NCI-H2227 treated with DMSO at 0.1 percent for 48 hours (cell line): ENCODE measurements around the gene PDLIM4.

Experiments
- DNase-seq: peaks from one replicate; lab custom pipeline; 2025; lab: John Stamatoyannopoulos, UW

Gene PDLIM4

GRCh38 chr5:132267166-132267739 lies 9.8 kb downstream of the PDLIM4 start:
- no peak for DNase-seq

DNA sequence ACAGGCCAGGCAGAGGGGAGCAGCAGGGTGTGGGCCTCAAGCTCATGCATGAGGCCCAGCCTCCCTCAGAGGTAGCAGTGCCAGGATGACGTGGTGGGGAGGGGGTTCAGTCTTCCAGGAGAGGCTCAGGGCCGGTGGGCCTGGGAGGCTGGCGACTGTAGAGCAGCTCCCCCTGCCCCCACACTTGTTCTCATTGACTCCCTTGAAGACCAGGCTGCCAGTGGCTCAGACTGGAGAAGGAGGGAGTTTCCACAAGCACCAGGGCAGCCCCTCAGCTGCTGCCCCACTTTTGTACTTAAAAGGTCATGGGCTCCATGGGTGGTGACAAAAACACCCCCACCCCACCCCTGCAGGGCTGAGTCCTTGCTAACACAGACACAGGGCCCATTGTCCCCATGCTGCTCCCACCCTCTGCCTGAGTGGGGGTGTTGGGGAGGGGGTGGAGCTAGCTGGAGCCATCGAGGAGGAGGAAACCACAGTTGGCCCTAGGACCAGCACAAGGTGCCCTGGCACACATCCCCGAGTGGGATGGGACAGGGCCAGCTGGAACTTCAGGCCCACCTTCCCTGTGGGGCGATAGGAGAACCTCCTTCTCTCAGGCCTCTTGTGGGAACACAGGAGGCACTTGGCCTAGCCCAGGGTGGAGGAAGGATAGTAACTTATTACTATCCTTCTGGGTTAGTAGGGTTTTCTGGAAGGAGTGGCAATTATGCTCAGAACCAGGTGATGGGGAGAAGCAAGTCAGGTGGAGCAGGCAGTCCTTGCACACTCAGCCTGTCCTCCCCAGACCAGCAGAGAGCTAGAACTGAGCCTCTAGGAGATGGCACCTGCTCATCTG lies 10.7 kb downstream of the PDLIM4 start:
- no peak for DNase-seq

DNA sequence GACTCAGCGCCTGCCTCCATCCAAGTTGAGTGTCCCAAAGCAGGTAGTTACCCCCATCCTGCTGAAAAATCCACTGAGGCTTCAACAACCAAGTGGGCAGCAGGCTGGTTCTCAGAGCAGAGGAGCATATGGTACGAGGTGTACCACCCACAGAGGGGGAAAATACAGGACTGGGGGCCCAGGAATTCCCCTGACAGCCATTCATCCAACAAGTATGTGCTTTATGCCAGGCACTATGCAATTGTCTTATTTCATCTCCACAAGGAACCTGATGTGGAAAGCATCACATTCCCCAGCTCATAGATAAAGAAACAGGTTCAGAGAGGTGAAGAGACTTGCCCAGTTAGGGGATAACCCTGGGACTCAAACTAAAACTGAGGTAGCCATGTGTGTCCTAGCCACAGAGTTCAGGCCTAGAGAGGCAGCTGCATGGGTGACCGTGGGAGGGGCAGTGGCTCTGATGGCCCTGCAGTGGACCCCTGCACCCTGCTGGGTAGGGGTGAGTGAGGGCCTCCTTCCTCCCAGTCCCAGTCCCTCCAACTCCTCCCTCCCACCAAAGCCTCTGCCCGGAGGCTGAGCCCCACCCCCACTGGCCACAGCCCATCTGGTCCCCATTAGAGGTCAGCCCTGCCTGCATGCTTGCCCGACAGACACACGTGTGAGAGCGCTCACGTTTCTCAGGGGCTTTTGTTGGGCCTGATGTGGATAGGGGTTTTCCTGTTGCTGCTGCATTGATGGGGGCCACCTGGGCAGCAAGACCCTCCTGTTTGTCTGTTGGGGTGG lies 11.5 kb downstream of the PDLIM4 start:
- DNase-seq: no peak

DNA sequence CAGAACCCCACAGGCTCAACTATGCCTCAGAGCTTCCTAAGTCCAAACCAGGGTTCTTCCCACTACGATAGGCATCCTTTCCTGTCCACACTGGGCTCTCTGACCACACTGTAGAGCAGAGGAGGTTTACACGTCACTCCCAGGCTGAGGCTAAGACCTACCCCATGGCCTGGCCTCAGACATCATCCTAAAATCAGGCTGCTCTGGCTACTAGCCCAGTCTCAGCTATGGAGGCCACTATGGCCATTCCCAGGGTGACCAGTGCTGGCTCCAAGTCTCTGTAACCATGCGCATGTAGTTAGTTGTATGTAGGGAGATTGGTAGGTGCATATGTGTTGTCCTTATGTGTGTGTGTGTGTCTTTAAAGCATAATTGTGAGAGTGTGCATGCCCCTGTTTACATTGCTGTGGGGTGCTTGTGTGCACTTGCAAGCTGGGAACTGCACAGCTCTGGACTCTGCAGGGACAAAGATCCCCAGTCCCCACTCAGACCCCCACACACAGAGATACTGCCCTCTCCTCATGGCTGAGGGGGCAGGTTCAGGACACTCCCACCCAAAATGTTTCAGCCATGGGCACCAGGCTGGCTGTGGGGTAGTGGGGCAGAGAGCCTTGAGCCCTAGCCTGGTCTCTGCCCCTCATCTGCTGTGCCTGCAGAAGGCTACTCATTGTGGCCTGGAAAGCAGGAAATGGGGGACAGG lies 12.3 kb downstream of the PDLIM4 start:
- no peak for DNase-seq

DNA sequence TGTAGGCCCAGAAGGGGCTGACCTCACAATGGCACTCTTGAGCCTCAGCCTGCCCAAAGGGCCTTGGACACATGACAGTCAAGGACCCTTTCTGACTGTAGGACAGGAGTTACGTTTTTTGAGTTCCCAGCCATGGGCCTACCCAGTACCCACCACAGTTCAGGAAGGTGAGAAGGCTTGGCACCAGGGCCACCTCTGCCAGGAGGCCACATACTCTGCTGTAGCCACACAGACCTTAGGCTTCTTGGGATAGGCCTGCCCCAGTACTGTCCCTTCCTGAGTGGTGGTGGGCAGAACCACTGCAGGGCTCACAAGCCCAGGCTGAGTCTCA lies 12.8 kb downstream of the PDLIM4 start:
- no peak for DNase-seq

DNA sequence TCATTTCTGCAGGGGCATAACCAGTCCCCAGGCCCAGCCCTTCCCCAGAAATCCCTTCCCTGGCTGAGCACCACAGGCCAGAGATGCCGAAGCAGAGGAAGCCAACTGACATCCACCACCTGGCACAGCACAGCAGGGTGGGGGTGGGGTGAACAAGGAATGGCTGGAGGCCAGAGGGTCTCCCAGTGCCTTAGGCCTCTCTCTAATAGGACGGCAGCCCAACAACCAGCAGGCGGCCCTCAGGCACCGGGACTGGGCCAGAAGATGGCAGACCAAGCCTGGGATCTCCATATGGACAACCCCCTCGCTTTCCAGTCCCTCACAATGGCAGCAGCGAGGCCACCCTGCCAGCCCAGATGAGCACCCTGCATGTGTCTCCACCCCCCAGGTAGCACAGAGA lies 13.2 kb downstream of the PDLIM4 start:
- no peak for DNase-seq

DNA sequence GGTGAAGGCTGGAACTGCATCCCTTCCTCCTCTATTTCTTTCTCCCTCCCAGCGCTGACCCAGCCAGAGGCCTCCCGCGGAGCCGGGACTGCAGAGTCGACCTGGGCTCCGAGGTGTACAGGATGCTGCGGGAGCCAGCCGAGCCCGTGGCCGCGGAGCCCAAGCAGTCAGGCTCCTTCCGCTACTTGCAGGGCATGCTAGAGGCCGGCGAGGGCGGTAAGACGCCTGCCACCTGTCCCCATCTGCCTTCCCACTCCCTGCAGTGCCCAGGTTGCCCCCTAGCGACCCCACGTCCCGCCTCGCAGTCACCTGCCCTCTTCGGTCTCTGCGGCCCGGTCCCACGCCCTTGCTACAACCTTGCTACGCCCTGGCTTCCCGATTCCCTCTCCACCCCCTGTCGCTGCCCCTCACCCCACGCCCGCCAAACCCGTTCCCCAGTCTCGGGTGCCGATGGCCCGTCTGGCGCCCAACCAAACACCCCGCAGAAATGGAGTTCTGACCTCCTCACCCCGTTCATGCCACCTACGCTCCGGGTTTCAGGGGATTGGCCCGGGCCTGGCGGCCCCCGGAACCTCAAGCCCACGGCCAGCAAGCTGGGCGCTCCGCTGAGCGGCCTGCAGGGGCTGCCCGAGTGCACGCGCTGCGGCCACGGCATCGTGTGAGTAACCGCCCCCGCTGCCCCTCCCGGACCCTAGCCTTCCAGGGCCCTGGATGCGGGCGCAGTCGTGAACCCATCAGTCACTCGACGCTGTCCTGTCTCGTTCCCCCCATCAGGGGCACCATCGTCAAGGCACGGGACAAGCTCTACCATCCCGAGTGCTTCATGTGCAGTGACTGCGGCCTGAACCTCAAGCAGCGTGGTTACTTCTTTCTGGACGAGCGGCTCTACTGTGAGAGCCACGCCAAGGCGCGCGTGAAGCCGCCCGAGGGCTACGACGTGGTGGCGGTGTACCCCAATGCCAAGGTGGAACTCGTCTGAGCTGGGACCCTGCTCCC lies 14.1 kb downstream of the PDLIM4 start:
- no peak for DNase-seq

DNA sequence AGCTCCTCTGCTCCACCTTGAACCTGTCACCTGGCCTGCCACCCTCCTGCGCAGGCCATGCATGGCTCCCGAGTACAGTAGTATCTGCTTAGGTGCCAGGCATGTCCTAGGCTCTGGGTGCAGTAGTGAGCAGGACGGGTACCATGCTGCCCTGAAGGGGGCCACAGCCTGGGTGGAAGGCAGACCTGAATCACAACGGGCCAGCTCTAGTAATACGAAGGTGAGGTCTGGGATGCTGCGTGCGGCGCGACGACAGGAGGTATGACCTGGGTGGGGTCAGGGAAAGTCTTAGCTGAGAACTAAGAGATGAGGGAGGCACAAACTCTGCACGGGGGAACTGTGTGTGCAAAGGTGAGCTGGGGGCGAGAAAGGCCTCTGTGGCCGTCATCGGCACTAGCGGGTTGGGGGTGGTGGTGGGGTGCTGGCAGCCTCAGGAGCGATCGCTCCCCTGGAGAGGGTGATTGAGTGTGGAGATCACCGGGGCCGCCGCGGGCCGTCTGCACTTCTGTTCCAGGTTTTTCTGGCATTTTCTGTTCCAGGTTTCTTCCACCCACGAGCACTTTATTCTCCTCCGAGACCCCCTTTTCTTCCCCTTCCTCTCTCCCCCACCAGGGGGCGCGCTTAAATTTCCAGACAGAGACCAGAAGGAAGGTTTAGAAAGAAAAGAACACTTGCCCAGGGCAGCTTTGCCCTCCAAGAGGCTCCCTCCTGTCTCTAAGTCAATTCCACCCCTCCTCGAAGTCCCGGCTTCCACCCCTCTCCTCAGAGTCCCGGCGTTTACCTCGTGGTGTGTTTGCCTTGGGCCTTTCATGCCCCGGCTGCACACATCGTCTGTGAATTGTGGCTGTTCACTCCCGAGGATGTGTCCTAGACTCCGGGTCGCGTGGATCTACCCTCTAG lies 15.1 kb downstream of the PDLIM4 start:
- no peak for DNase-seq

DNA sequence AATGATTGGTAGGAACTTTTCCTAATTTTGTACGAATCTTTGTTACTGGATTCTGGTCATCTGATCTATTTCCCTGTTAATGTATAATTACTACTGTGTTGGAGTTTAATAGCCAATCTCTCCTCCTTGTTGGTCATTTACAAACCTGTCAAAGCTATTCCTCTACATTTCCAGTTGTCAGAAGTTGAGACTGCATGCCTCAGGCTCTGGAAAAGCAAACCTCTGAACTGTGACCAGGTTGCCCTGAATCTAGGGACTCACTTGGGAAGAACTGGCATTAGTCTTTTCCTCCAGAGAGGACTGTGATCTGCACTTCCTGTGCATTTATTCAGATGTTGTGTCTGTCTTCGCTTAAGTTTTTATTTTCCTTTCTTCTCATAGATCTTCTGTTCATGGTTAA lies 16.1 kb downstream of the PDLIM4 start:
- no peak for DNase-seq

GRCh38 chr5:132274050-132274792 lies 16.7 kb downstream of the PDLIM4 start:
- no peak for DNase-seq

DNA sequence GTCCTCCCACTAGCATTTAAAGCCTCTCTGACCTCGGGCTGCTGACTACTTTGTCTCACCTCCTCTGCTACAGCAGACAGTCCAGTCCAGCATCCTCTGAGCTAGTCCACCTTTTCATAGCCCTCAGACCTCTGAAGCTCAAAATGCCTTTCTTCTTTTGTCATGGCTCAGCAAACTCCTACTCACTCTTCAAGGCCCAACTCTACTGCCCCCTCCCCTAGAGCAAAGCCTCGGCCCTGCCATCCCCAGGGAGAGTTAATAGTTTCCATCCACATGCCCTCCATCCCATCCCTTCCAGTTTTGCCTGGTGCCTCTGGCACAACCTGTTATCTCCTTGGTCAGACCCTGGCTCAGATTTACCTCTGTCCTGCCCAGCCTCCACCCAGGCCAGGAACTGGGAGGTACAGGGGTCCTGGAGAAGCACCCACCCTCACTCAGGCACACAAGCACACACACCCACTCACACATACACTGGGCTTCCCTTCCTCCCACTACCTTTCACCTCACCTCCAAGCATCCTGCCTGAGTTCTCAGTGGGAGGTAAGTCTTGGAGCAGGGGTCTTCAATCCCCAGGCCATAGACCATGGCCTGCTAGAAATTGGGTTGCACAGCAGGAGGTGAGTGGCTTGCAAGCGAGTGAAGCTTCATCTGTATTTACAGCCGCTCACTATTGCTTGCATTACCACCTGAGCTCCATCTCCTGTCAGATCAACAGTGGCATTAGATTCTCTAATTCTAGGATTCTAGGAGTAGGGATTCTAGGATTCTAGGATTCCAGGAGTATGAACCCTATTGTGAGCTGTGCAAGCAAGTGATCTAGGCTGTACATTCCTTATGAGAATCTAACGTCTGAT lies 18.1 kb downstream of the PDLIM4 start:
- DNase-seq: no peak

DNA sequence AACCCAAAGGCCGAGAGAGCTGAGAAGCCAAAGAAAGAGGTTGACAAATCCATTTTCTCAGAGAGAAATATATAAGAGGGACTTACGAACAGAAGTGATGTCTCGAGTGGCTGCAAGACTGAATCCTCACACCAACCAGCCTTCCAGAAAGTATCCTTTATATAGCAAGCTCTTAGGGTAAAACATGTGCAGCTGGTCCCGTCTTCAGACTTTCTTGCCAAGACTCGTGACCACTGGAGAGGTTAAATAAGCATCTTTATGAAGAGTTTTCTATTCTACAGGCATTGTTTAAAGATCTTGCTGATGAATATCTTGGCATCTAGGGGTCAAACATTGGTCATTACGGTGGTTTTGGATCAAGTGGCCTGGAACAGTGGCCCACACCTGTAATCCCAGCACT lies 19.8 kb downstream of the PDLIM4 start:
- no peak for DNase-seq

- DNase-seq: no peak
Observed at GRCh38 chr5:132277971-132278853, 20.7 kb downstream of the PDLIM4 start.

GRCh38 chr5:132279801-132280200 lies 22.3 kb downstream of the PDLIM4 start:
- no peak for DNase-seq

DNA sequence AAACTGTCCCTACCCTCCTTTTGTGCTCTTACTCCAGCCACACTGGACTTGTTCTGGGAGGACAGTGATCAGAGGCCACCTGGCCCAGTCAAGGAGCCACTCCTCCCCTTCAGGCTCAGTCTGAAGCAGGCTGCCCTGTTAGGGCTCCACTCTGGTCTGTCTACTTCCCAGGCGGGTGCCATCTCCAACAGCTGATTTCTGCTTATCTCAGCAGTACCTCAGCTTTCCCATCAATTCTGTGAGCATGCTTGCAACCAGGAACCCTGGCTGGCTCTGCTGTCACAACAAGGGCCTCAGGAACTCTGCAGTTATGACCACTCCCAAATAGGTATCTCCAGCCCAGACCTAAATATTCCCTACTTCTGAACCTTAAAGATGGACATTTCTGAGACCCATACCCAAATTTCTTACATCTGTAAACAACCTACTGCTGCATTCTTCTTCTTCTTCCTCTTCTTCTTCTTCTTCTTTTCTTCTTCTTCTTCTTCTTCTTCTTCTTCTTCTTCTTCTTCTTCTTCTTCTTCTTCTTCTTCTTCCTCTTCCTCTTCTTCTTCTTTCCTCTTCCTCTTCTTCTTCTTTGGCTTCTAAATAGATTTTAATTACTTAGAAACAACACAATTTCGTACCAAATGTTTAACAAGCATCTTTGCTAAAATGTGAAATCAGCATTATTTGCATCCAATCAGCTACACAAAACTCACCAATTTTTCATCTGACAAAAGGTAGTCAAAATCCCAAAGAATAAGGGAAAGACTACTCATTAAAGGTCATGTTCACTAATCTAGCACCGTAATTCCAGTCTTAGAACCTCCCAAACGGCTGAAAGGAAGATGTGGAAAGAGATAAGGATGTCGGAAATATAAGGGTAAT lies 23.1 kb downstream of the PDLIM4 start:
- DNase-seq: no peak

DNA sequence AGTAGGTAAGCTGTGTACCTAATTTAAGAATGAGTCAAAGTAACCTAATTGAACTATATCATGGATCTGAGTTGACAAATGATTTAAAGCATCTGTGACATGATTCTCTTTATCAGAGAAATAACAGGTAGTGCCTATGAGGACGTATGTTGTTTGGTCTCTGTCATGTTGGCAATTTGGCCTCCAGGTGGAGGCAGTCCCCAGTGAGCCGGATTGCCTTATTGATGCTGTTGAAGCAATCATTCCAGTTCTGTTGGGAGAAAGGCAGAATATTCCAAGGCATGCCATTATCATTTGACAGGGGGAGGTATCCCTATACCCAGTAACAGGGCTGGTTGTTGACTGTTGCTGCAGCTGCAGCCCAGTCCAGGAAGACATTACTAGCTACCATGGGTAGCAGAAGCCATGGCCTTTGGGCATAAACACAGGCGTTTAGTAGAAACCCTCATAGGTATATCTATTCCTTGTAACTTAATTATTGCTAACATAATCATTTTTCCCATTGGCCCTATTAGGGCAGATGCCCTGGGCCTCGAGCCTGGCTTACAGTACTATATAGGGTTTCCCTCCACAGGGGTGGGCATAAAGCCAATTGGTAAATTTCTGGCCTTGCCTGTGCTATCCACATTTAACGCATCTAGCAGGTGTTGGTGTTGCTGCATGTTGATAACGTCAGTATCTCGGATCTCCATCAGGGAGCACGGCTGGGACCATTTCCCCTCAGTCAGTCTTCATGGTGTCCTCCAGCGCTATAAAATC lies 24.5 kb downstream of the PDLIM4 start:
- no peak for DNase-seq
